Left colon (tissue), 2 donors: ENCODE results near the gene ZBTB9. TPM values are rescaled to one million over a fixed set of nuclear protein-coding genes. Genes with fewer than 3 reads are reported as not detected.

Experiments used
- ATAC-seq: fragments of 200-7000 bp; cut with Tn5 transposase; one replicate; pipeline ENCODE4 v1.9.1; 2020; ENCODE audit warnings: mild to moderate bottlenecking, moderate library complexity
- DNase-seq, 2 donors: peaks; one replicate each; pipeline ENCODE4 v3.0.0-alpha.2; 2020
- intact Hi-C, 2 donors: fragments of 100-400 bp; cut with DNase I in 1 of 2; cut with micrococcal nuclease in 1 of 2; formaldehyde crosslinking; loops; one replicate each; pipeline versions ENCODE4 v1.11.2 to v1.14.0; 2022; cut with DNase I, micrococcal nuclease
- total RNA-seq, 2 donors: library from RNA; stranded (reverse); fragmentation: NEBNext Ultra II Directional; extraction: Animal tissue kit (Norgen Biotek cat#: 25700); gene quantifications; one replicate each; pipeline ENCODE4 v1.2.1, GENCODE V29; 2021
- donor health status: DM: no; HTN: no; CAD: no.
- donor health status: DM: yes; HTN: yes; CAD: no.

ZBTB9 gene
- total RNA-seq, 2 donors from 2014 or later: 3.9 to 7.9 TPM

GRCh38 chr6:33417903-33418689, 36.3 kb upstream of the ZBTB9 start, which contains the start of gene CUTA:
Gene CUTA, minus strand, starts transcription at chr6:33418107. Its CDS starts 107 bp downstream, at chr6:33418000.
- intact Hi-C loops: no loop called here
- DNase-seq: peak; percentile 98 to 100

GRCh38 chr6:33418690-33419291, 35.6 kb upstream of the ZBTB9 start:
- no peak for DNase-seq
- ATAC-seq: no peak
- intact Hi-C loops: no loop called here

More at GRCh38 chr6:33417903-33418689, 36.3 kb upstream of the ZBTB9 start, which contains the start of gene CUTA:
- peak; percentile 92 for ATAC-seq

- no peak for ATAC-seq
- intact Hi-C loops: no loop called here
Observed at GRCh38 chr6:33419580-33420490, 34.5 kb upstream of the ZBTB9 start, which contains the start of gene SYNGAP1. Gene SYNGAP1, plus strand, starts transcription at chr6:33420065. Its CDS starts 200 bp downstream, at chr6:33420265.

GRCh38 chr6:33420491-33421343, 33.7 kb upstream of the ZBTB9 start:
- intact Hi-C loops: no loop called here
- no peak for DNase-seq
- no peak for ATAC-seq

More at GRCh38 chr6:33419580-33420490, 34.5 kb upstream of the ZBTB9 start, which contains the start of gene SYNGAP1:
- DNase-seq: peak; percentile 61 to 76

GRCh38 chr6:33421344-33421643, 33.1 kb upstream of the ZBTB9 start:
- intact Hi-C loops: no loop called here
- no peak for DNase-seq
- ATAC-seq: no peak

GRCh38 chr6:33423777-33424176, 30.6 kb upstream of the ZBTB9 start:
- intact Hi-C loops: no loop called here
- no peak for ATAC-seq
- DNase-seq: no peak

- DNase-seq: no peak
- intact Hi-C loops: no loop called here
- ATAC-seq: peak; percentile 12
Observed at GRCh38 chr6:33424855-33425667, 29.3 kb upstream of the ZBTB9 start.

- intact Hi-C loops: no loop called here
- DNase-seq (peak; percentile 92 to 93), ATAC-seq (peak; percentile 74)
Observed at GRCh38 chr6:33425668-33426577, 28.5 kb upstream of the ZBTB9 start.

- no peak for ATAC-seq
- intact Hi-C loops: no loop called here
- no peak for DNase-seq
Observed at GRCh38 chr6:33426590-33427511, 27.5 kb upstream of the ZBTB9 start.

GRCh38 chr6:33427585-33428223, 26.7 kb upstream of the ZBTB9 start:
- intact Hi-C loops: no loop called here
- peak; percentile 21 for ATAC-seq
- peak; percentile 57 to 79 for DNase-seq

- ATAC-seq: peak; percentile 42
- intact Hi-C loops: no loop called here
- no peak for DNase-seq
Observed at GRCh38 chr6:33428224-33428965, 26.0 kb upstream of the ZBTB9 start.

- DNase-seq: no peak
- ATAC-seq: no peak
- intact Hi-C loops: no loop called here
Observed at GRCh38 chr6:33428966-33429749, 25.2 kb upstream of the ZBTB9 start.

- intact Hi-C loops: no loop called here
- DNase-seq (no peak), ATAC-seq (no peak)
Observed at GRCh38 chr6:33429750-33430052, 24.7 kb upstream of the ZBTB9 start.

- intact Hi-C loops: no loop called here
- DNase-seq (no peak), ATAC-seq (no peak)
Observed at GRCh38 chr6:33430334-33430733, 24.0 kb upstream of the ZBTB9 start.
